ENCODE data around the gene KIDINS220. TPM values are rescaled to one million over a fixed set of nuclear protein-coding genes. Genes with fewer than 3 reads are reported as not detected.

Gene KIDINS220
- total RNA-seq, 1 donor from 2014 or later, result 109 TPM

DNA sequence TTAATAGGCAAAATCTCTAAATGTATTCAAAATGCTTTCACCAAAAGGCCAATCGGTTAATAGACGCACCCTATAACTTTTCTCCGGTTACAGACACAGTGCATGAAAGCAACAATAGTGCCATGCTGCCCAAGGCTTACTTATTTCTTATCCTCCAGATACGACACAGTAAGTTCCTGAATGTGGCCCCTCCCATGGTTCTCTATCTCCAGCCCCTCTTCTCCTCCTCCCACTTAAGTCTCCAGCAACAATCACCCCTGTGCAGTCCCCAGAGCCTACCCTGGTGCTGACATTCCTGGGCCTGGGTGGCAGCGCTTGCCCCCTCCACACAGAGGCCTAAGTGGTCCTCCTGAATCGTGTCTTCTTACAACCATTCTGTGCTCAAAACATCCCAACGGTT, 3.6 kb downstream of the KIDINS220 start:
- Mint-ChIP-seq H3K27me3 (ENCODE audit: low read depth) (no peaks in the 10 kb centered on the region), H3K9me3 (no peaks in the 10 kb centered on the region), H3K4me1 (peaks cover 52% of the 10 kb centered on the region), H3K36me3 (no peaks in the 10 kb centered on the region), H3K27ac (no peak overlapping the region), H3K4me3 (no peak overlapping the region)
- DNase-seq (ENCODE audit: low spot score in 2 of 2, unreplicated experiment in 2 of 2), result no peak
- TF ChIP-seq, protein P1, sequence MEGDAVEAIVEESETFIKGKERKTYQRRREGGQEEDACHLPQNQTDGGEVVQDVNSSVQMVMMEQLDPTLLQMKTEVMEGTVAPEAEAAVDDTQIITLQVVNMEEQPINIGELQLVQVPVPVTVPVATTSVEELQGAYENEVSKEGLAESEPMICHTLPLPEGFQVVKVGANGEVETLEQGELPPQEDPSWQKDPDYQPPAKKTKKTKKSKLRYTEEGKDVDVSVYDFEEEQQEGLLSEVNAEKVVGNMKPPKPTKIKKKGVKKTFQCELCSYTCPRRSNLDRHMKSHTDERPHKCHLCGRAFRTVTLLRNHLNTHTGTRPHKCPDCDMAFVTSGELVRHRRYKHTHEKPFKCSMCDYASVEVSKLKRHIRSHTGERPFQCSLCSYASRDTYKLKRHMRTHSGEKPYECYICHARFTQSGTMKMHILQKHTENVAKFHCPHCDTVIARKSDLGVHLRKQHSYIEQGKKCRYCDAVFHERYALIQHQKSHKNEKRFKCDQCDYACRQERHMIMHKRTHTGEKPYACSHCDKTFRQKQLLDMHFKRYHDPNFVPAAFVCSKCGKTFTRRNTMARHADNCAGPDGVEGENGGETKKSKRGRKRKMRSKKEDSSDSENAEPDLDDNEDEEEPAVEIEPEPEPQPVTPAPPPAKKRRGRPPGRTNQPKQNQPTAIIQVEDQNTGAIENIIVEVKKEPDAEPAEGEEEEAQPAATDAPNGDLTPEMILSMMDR (IDR thresholded peaks at IDR 0.05; ENCODE audit: unreplicated experiment), result no peak

DNA sequence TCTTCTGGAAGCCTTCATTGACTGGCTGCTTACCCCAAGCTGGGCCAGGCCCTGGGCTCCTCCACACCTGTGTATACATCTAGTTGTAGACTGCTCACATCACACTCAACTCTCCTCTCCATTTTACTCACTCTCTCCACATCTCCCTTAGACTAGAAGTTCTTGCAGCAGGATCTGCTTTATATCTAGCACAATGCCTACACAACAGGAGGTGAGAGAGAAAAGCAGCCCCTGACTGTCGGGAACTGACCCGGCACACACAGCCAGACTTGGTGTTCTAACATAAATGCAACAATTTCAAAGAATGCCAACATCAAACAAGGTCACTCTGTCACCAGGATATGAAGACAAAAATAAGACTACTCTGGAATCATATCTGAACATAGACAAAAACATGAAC, 5.9 kb downstream of the KIDINS220 start:
- DNase-seq (ENCODE audit: low spot score in 2 of 2, unreplicated experiment in 2 of 2), result no peak
- Mint-ChIP-seq H3K4me1 (peaks cover 49% of the 10 kb centered on the region), H3K4me3 (no peak overlapping the region), H3K36me3 (peaks cover 5% of the 10 kb centered on the region), H3K9me3 (no peaks in the 10 kb centered on the region), H3K27me3 (ENCODE audit: low read depth) (no peaks in the 10 kb centered on the region), H3K27ac (no peak overlapping the region)
- TF ChIP-seq, protein P1 (IDR thresholded peaks at IDR 0.05; ENCODE audit: unreplicated experiment), result no peak

DNA sequence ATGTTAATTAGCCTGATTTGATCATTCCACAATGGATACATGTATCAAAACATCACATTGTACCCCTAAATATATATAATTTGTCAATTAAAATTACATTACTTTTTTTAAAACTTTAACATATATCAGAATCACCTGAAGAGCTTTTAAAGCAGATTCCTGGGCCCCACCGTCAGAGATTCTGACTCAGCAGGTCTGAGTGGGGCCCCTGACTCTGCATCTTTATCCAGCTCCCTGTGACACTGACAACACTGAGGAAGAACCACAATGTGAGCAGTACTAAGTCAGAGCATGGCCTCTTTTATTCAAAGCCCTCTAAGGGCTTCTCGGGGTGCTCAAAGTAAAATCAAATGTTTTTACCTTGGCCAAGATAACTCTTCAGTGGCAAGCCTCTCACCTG, 9.7 kb downstream of the KIDINS220 start:
- Mint-ChIP-seq H3K36me3 (peaks cover 17% of the 10 kb centered on the region), H3K4me3 (no peak overlapping the region), H3K27ac (no peak overlapping the region), H3K9me3 (no peaks in the 10 kb centered on the region), H3K4me1 (peaks cover 20% of the 10 kb centered on the region), H3K27me3 (ENCODE audit: low read depth) (no peaks in the 10 kb centered on the region)
- DNase-seq (ENCODE audit: low spot score in 2 of 2, unreplicated experiment in 2 of 2), result no peak
- TF ChIP-seq, protein P1 (IDR thresholded peaks at IDR 0.05; ENCODE audit: unreplicated experiment), result no peak

DNA sequence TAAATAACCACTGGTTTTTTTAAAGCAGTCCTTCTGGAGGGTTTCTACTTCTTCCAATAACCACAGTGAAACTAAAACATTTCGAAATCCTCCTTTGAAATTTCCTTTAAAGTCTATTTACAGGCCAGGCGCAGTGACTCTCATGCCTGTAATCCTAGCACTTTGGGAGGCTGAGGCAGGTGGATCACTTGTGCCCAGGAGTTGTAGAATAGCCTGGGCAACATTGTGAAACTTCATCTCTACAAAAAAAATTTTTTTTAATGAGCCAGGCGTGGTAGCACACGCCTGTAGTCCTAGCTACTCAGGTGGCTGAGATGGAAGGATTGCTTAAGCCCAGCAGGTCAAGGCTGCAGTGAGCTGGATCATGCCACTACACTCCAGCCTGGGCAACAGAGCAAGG, 15.2 kb downstream of the KIDINS220 start:
- TF ChIP-seq, protein P1 (IDR thresholded peaks at IDR 0.05; ENCODE audit: unreplicated experiment), result no peak
- H3K9me3 Mint-ChIP-seq, result no peaks in the 10 kb centered on the region
- peaks cover 24% of the 10 kb centered on the region for H3K4me1 Mint-ChIP-seq
- H3K27ac Mint-ChIP-seq, result peak overlapping the region; percentile 91
- no peaks in the 10 kb centered on the region for H3K27me3 Mint-ChIP-seq (ENCODE audit: low read depth)
- H3K4me3 Mint-ChIP-seq, result no peak overlapping the region
- no peak for DNase-seq (ENCODE audit: low spot score in 2 of 2, unreplicated experiment in 2 of 2)
- peaks cover 17% of the 10 kb centered on the region for H3K36me3 Mint-ChIP-seq

DNA sequence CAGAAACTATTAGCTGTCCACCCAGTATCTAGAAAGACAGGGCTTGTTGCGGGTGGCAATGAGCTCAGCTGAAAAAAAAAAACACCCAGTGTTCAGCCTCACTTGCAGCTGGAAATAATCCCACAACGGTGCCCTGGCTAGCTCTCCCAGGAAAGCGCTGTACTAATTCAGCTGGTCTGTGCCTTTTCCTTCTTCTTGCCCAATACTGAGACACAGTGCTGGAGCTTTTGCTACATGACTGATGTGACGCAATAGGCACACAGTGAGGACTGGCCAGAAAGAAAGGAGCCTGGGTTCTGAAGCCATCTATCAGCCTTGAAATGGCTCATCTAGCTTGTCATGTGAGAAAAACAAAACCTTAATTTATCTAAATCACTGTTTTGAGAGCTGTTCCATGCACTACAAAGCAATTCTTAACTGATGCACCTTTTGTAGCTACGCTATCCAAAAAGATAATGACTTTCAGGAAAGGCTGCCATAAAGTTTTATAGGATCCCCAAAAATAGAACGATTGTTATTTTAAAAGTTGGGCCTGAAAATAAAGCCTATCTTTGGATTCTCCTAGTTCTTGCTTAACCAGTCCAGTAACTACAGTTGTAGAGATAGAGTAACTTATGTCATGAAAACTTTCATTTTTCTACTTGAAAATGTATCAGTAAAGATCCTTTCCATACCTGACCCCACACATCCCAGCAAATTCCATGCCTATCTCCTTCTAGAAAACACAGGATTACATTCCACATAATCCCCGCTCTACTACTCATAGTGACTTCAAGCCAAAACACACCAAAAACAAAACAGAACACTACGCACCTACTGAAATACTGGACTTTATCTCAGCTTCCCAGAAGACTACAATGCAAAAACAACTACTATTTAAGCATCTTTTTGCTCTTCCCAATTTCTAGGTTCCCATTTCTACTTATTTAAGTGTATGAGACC, 15.9 kb downstream of the KIDINS220 start:
- Mint-ChIP-seq H3K27me3 (ENCODE audit: low read depth) (no peaks in the 10 kb centered on the region), H3K9me3 (no peaks in the 10 kb centered on the region), H3K27ac (peak overlapping the region; percentile 91), H3K4me3 (no peak overlapping the region), H3K36me3 (peaks cover 20% of the 10 kb centered on the region), H3K4me1 (peaks cover 24% of the 10 kb centered on the region)
- no peak for DNase-seq (ENCODE audit: low spot score in 2 of 2, unreplicated experiment in 2 of 2)
- TF ChIP-seq, protein P1 (IDR thresholded peaks at IDR 0.05; ENCODE audit: unreplicated experiment), result no peak
